HG03354 (cell line): Measurements from ENCODE around the gene ILRUN.
A peak's percentile ranks its signal among the peaks of the same experiment; 100 is the strongest.
"Not testable (repeated sequence)": the region's sequence is repeated elsewhere in the genome, so short reads cannot be mapped to it uniquely, and the experiment has no call there.

Experiments used
- ATAC-seq: cut with Tn5 transposase; IDR thresholded peaks from one replicate; pipeline ENCODE4 v1.9.1; 2021; ENCODE audit warnings: mild to moderate bottlenecking; ENCODE audit not compliant: unreplicated experiment, poor library complexity, severe bottlenecking

ILRUN gene

DNA sequence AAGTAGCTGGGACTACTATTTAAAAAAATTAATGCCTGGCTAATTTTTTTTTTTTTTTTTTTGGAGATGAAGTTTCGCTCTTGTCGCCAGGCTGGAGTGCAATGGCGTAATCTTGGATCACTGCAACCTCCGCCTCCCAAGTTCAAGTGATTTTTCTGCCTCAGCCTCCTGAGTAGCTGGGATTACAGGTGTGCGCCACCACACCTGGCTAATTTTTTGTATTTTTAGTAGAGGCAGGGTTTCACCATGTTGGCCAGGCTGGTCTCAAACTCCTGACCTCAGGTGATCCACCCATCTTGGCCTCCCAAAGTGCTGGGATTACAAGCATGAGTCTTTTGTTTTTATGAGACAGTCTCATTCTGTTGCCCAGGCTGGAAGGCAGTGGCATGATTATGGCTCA lies 27.8 kb downstream of the ILRUN start:
- not testable (repeated sequence) for ATAC-seq

DNA sequence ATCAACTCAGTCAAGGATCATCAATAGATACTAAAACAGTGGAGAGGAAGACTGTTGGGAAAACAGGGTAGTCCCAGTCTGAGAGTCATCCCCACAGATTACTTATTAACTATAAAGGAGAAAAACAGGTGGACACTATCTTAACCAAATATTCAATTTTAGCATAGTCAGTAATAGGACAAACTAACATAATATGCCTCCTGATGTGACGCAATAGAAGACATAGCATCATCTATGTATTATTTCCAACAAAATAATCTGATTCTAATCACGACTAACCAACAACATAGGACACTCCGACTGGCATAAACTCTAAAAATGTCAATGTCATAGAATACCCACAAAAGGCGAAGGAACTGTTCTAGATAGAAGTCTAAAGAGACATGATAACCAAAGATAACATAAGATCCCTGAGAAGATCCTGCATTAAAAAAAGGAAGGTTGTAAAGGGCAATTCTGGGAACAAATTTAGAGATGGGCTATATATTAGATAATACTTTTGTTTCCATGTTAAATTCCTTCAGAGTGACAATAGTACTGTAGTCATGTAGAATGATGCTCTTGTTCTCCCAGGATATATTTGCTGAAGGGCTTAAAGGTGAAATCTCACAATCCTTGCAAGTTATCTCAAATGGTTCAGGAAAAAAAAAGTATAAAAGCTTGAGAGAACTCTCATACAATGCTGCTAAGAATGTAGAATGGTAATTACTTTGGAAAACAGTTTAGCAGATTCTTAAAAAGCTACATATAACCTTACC lies 28.9 kb downstream of the ILRUN start:
- ATAC-seq: no peak

DNA sequence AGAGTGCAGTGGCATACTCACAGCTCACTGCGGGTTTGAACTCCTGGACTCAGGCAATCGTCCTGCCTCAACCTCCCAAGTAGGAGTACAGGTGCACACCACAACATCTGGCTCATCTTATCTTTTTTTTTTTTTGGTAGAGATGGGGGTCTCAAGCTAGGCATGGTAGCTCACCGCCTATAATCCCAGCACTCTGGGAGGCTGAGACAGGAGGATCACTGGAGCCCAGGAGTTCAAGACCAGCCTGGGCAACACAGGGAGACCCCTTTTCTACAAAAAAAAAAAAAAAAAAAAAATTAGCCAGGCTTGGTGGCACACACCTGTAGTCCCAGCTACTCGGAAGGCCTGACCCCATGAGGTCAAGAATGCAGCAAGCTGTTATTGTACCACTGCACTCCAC lies 31.5 kb downstream of the ILRUN start:
- ATAC-seq: no peak

DNA sequence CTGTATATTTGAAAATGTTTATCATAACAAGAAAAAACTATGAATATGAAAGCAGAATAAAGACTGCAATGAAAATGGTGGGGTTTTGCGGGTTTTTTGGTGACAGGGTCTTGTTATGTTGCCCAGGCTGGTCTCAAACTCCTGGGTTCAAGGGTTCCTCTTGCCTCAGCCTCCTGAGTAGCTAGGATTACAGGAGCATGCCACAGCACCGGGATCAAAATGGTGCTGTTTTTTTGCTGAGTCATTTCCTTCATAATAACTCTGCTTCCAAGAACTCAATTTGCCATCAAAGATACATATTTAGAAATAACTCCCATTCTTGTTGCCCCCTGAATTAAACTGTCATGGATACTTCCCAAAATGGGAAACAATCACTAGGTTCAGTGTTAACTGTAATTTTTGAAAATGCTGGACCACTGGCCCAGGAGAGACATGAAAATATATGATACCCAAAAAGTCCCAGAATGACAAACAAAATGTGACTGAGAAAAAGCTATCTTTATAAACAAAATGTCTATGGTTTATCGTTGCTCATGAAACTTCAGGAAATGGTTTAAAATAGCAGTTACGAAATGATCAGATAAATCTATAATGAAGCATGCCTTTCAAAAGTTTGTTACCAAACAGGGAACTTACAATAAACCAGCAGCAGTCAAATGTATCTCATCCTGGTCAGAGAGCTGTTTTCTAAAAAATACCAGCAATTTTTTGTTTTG lies 32.2 kb downstream of the ILRUN start:
- no peak for ATAC-seq

DNA sequence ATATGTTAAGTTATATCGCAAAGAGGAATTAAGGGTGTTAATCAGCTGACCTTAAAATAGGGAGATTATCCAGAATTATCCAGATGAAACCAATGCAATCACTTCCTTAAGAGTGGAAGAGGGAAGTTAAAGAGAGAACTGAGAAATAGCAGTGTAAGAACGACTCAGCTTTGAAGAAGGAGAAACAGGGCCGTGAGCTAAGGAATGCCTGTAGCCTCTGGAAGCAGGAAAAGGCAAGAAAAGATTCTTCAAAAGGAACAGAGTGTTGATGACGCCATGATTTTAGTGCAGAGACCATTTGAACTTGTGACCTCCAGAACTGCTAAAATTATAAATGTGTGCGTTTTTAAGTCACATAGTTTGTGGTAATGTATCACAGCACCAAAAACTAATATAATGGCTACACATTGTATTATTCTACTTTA lies 32.7 kb downstream of the ILRUN start:
- no peak for ATAC-seq

DNA sequence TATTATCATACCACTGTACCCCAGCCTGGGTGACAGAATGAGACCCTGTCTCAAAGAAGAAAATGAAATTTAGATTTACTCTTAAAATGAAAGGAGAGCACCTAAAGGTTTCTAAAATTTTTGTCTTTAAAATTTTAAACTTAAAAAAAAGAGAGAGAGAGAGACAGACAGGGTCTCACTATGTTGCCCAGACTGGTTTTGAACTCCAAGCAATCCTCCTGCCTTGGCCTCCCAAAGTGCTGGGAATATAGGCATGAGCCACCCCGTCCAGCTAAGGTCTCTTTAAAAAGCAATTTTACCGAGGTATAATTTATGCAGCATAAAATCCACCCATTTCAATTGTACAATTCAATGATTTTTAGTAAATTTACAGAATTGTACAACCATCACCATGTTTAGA lies 33.2 kb downstream of the ILRUN start:
- ATAC-seq: no peak

DNA sequence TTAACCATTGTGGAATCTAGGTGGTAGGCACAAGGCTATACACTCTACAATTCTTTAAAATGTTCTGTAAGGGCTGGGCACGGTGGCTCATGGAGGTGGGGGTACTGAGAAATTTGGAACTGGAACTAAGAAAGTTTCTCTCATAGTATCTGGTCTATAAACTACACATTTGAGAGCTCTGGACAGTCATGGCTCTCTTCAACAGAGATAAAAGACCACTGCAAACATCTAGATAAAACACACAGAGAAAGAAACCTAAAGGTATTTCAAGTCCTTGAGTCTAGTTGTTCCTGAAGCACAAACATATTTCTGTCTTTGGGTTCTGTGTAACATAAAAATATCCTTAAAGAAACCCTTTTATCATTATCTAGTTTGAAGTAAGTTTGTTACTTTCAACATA lies 35.2 kb downstream of the ILRUN start:
- ATAC-seq: no peak

DNA sequence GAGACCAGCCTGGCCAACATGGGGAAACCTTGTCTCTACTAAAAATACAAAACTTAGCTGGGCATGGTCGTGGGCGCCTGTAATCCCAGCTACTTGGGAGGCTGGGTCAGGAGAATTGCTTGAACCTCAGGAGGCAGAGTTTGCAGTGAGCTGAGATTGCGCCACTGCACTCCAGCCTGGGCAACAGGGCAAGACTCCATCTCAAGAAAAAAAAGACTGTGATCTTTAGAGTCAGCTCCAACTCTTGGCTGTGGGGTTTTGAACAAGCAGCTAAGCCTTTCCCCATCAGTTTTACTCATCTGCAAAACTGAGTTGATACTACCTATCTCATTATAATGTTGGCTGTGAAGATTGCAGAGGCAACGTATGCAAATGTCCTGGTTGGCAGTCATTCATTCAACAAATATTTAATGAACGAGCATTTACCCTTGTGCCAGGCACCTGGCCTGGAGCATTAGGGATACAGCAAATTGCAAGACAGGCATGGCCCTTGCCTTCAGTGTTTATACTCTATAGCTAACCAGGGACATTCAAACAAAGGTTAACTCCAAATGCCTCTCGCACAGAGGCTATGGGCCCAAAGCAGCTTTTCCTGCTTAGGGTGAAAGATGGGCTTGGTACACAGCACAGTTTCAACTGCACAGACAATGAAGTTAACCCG lies 37.8 kb downstream of the ILRUN start:
- no peak for ATAC-seq

DNA sequence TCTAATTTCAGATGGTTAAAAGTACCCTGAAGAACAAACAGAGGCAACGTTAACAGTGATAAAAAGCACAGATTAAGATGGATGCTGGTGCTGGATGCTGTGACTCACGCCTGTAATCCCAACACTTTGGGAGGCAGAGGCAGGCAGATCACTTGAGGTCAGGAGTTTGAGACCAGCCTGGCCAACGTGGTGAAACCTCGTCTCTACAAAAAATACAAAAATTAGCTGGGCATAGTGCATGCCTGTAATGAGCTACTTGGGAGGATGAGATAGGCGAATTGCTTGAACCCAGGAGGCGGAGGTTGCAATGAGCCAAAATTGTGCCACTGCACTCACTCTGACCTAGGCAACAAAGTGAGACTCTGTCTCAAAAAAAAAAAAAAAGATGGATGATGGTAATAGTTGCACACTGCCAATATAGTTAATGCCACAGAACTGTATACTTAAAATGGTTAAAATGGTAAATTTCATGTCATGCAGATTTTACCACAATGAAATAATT lies 38.5 kb downstream of the ILRUN start:
- ATAC-seq: not testable (repeated sequence)

DNA sequence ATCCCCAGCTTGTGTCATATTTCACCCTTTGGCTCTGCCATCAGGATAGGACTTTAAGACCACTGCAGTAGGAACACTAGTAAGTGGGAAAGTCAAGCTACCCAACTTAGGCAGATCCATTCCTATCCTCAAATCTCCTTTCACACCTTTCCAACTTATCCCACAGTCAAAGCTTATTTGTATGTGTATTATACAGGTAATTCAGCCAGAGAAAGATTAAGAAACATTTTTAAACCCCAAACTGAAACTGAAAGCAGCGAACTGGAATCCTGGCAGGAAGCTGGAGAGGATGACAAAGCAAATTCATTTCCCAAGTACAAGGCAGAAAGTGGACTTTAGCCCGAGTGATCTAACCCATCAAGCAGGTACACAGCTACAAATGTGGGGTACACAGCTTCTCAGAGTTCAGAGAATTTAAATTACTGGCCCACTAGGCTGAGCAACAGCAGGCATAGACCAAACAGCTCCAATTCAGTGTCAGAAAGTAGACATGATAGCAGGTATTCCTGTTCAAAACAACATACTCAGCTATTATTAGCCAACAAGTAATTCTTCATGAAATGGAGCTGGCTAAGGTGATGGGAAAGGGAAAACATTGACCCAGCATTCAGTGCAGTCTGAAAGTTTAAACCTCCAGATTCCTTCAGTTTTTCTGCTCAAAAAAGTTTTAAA lies 39.1 kb downstream of the ILRUN start:
- no peak for ATAC-seq

DNA sequence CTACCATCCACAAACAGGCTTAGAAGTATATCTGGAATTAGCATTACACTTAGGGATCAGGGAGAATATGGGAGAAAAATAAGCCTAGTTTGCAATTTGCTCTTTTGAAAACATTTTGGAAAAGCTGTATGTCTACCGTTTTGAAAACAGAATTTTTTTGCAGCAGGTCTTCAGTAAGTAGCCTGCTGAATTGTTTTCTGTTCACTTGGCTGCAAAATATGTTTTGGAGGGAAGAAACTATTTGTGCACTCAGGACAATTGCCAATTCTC lies 39.6 kb downstream of the ILRUN start:
- ATAC-seq: no peak

DNA sequence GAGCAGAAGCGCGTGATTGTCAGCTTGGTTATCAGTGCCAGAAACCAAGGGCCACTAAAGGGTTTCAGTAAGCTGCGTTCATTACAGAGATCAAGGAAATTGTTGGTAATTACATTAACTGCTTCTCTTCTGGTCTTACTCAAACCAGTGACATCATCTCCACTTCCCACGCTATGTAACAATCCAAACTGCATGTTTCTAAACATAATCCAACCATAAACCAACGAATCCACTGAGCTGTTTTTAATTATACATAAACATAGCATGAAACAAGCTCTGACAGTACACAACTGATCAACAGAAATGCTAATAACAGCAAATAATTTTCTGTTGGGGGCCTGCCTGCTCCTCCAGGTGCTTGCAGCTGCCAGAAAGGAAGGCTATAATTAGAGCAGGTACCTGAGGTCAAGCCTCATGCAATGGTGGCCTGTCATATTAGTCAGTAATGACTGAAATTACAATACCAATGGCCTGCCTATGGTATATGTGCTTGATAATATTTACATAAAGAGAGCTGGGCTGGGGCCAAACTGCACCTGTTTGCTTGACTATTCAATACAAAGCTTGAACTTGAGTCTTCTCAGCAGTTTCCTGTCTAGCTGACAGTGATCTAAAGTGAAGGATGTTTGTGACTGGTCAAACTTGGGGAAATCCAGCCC lies 40.1 kb downstream of the ILRUN start:
- peak; percentile 93 for ATAC-seq

DNA sequence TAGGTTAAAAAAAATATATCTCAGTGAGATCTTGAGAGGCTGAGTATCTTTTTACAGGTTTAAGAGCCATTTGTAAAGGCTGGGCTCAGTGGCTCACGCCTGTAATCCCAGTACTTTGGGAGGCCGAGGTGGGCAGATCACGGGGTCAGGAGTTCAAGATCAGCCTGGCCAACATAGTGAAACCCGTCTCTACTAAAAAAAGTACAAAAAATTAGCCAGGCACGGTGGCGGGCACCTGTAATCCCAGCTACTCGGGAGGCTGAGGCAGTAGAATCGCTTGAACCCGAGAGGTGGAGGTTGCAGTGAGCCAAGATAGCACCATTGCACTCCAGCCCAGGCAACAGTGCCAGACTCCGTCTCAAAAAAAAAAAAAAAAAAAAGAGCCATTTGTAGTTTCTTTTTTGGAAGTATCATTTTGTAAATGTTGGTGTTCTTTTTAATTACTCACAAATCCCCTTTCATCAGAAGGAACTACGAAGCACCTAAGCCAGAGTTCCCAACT lies 40.6 kb downstream of the ILRUN start:
- not testable (repeated sequence) for ATAC-seq

DNA sequence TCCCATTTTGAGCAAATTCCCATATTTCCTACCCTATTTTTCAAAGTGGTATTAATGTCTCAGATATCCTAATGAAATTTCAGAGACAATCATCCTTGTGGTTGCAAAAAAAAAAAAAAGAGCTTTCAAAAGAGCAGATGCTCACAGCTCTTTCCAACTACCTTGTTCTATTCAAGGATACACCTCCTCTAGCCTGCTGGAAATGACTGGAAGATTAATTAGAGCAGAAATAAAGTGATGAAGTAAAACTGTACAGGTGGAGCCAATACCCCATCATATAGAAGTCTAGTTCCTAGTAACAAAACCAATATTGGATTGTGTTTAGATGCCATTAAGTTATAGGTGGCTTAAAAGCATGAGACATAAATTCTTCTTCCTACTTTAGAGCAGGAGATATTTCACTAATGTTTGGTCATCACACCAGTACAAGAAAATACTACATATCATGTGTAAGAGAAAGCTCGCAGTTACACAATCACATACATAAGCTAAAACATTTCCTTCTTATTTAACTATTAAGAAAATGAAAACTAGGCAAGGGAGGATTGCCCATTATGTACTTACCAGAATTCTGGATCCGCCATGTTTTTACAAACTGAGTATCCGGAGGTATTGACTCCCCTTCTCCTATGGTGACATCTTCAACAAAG lies 42.4 kb downstream of the ILRUN start:
- ATAC-seq: no peak

DNA sequence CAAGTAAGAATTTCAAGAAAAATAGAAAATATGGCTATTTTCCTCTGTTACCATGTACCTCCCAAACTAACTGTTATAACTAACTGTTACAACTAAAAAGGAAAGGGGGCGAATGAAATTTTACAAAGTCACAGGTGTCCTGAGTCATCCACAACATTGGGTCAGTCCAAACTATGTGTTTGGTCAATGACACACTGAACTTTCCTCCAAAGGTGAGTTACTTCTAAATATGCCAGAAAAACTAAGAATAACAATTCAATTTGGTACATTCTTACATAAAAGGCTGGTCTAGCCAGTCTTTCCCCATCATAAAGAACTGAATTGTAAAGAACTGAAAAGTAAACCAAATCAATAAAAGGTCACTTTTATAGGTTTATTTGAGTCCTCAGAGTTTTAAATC lies 44.3 kb downstream of the ILRUN start:
- ATAC-seq: no peak

DNA sequence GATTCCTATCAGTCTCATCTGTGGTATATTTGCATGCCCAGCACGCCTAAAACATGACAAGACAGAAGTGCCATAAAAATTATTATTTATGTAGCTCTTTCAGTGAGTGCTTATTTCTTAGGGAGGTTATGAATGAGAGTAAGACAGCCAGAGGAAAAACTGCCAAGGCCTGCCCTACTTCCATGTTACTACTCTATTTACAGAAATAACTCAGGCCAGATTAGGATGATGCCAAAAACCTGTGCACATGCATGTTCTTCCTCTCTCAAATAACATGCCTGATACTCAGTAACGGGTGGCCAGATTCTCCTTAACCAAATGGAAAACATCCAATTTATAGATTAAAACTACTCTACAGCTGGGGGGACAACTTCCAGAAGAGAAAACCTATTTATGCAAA lies 45.7 kb downstream of the ILRUN start:
- ATAC-seq: no peak

DNA sequence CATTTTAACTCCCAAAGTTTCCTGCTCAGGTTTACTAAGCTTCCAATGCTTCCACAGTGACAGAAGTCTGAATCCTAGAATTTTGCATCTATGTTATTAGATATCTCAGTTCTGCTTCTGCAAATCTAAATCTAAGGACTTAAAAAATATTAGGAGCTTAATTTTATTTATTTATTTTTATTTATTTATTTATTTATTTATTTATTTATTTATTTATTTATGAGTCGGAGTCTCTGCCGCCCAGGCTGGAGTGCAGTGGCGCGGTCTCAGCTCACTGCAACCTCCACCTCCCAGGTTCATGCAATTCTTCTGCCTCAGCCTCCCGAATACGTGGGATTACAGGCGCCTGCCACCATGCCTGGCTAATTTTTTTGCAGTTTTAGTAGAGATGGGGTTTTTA lies 46.3 kb downstream of the ILRUN start:
- ATAC-seq: not testable (repeated sequence)

DNA sequence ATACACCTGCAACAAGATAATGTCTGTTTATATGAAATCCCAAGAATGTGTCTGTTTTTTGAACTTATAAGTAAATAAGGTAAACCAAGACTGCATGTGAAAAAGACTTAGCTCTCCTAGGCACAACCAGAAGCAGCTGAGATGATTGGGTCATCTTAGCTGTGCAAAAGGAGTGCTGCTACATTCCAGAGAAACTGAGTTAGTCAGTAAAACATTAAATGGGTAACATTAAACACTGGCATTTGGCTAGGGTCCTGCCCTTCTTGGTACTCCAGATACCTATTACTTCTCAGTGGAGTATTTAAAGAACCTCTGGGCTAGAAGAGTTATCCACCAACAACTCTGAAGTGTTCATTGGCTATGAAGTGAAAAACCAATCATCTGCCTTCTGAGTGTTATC lies 47.8 kb downstream of the ILRUN start:
- no peak for ATAC-seq
